Hepatocyte (in vitro differentiated cells): Measurements from ENCODE around the gene PTPN18.

Source experiments
- CTCF ChIP-seq: fragments of 200-600 bp; sonication (generic); IDR thresholded peaks from 2 replicates; pipeline ENCODE4 v1.5.1; 2016; ENCODE audit warnings: antibody characterized with exemption, mild to moderate bottlenecking; ENCODE audit not compliant: poor library complexity
- EZH2 ChIP-seq: fragments of 200-600 bp; sonication (generic); IDR thresholded peaks from 2 replicates; pipeline ENCODE4 v1.6.1; 2016; ENCODE audit warnings: antibody characterized with exemption, mild to moderate bottlenecking, borderline replicate concordance

GRCh38 chr2:130389358-130389757 lies 33.5 kb downstream of the PTPN18 start:
- TF ChIP-seq EZH2 (no peak), CTCF (no peak)
